Neural progenitor cell (in vitro differentiated cells): ENCODE measurements around the gene KAT7.

Source experiments
- EZH2 ChIP-seq: fragments of 200-600 bp; sonication (generic); IDR thresholded peaks from 2 replicates; pipeline ENCODE4 v1.6.1; 2017; ENCODE audit warnings: antibody characterized with exemption, mild to moderate bottlenecking, moderate library complexity
- EZH2phosphoT487 ChIP-seq: fragments of 200-600 bp; sonication (generic); IDR thresholded peaks from 2 replicates; pipeline ENCODE4 v1.6.1; 2017; ENCODE audit warnings: antibody characterized with exemption
- TF ChIP-seq, protein P1 (sequence below): fragments of 200-600 bp; sonication (generic); IDR thresholded peaks from 2 replicates; pipeline ENCODE4 v1.5.1; 2017; ENCODE audit warnings: antibody characterized with exemption, mild to moderate bottlenecking

GRCh38 chr17:49760296-49760695, 28.2 kb upstream of the KAT7 start:
- TF ChIP-seq EZH2 (no peak), EZH2phosphoT487 (no peak)
- TF ChIP-seq, protein P1, sequence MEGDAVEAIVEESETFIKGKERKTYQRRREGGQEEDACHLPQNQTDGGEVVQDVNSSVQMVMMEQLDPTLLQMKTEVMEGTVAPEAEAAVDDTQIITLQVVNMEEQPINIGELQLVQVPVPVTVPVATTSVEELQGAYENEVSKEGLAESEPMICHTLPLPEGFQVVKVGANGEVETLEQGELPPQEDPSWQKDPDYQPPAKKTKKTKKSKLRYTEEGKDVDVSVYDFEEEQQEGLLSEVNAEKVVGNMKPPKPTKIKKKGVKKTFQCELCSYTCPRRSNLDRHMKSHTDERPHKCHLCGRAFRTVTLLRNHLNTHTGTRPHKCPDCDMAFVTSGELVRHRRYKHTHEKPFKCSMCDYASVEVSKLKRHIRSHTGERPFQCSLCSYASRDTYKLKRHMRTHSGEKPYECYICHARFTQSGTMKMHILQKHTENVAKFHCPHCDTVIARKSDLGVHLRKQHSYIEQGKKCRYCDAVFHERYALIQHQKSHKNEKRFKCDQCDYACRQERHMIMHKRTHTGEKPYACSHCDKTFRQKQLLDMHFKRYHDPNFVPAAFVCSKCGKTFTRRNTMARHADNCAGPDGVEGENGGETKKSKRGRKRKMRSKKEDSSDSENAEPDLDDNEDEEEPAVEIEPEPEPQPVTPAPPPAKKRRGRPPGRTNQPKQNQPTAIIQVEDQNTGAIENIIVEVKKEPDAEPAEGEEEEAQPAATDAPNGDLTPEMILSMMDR: no peak
